Gastroesophageal sphincter (tissue), 4 donors: Measurements from ENCODE around the gene PALD1. TPM values are rescaled to one million over a fixed set of nuclear protein-coding genes. Genes with fewer than 3 reads are reported as not detected.
A peak's percentile ranks its signal among the peaks of the same experiment; 100 is the strongest.

Experiments
- ATAC-seq: fragments of 150-250 bp; one replicate; pipeline ENCODE4 v1.9.1; 2016; ENCODE audit warnings: mild to moderate bottlenecking, moderate library complexity
- H3K27ac ChIP-seq, 4 donors: fragments of 200-600 bp; sonication (generic) in 3 of 4; 1 replicate in 3 of 4; 2 replicates in 1 of 4; pipeline ENCODE4 v1.5.1; 2016 to 2019
- H3K27me3 ChIP-seq: fragments of 200-600 bp; sonication (generic); one replicate; pipeline ENCODE4 v1.5.1; 2019
- H3K36me3 ChIP-seq, 2 donors: fragments of 200-600 bp; sonication (generic); one replicate each; pipeline ENCODE4 v1.5.1; 2019; ENCODE audit warnings: control low read depth in 1 of 2
- H3K4me1 ChIP-seq, 3 donors: fragments of 200-600 bp; sonication (generic); 1 replicate in 2 of 3; 2 replicates in 1 of 3; pipeline ENCODE4 v1.5.1; 2016 to 2019; ENCODE audit warnings: control low read depth in 2 of 3
- H3K4me3 ChIP-seq, 2 donors: fragments of 200-600 bp; sonication (generic); one replicate each; pipeline ENCODE4 v1.5.1; 2019; ENCODE audit warnings: mild to moderate bottlenecking in 1 of 2, moderate library complexity in 1 of 2
- H3K9me3 ChIP-seq, 3 donors: fragments of 200-600 bp; sonication (generic); one replicate each; pipeline ENCODE4 v1.5.1; 2017 to 2019; ENCODE audit warnings: control low read depth in 2 of 3
- CTCF ChIP-seq, 4 experiments: fragments of 200-600 bp in 2 of 4; fragments of 450-650 bp in 2 of 4; sonication (generic) in 1 of 4; IDR thresholded peaks; one replicate each; pipeline ENCODE4 v1.5.1; 2017 to 2019; ENCODE audit warnings: antibody characterized with exemption in 4 of 4, mild to moderate bottlenecking in 2 of 4, moderate library complexity in 2 of 4
- EP300 ChIP-seq: sonication (generic); formaldehyde crosslinking; IDR thresholded peaks from one replicate; pipeline ENCODE4 v1.6.1; 2017; ENCODE audit warnings: antibody characterized with exemption, mild to moderate bottlenecking
- POLR2A ChIP-seq, 2 donors: fragments of 450-650 bp; IDR thresholded peaks; one replicate each; pipeline ENCODE4 v1.6.1; 2017; ENCODE audit warnings: antibody characterized with exemption in 2 of 2, mild to moderate bottlenecking in 2 of 2, moderate library complexity in 1 of 2
- POLR2AphosphoS5 ChIP-seq: sonication (generic); formaldehyde crosslinking; IDR thresholded peaks from one replicate; pipeline ENCODE4 v1.6.1; 2017; ENCODE audit warnings: antibody characterized with exemption
- WGBS, 2 donors: methylation state at CpG; one replicate each; pipeline ENCODE4 v1.1.5; 2018; ENCODE audit warnings: low coverage in 1 of 2; 5-methylcytosine and 5-hydroxymethylcytosine counted together
- total RNA-seq, 4 donors: library from RNA; depleted of rRNA; stranded (reverse); fragments of >200 nt; gene quantifications; one replicate each; pipeline ENCODE4 v1.1.0, GENCODE V29; 2016

The PALD1 gene
- total RNA-seq, 4 donors from 2014 or later, result 12.5 to 19.8 (median 14.7) TPM

- peak overlapping the region in 1 of 2 donors; percentile 3 for H3K4me3 ChIP-seq
- H3K9me3 ChIP-seq, result no peaks in the 10 kb centered on the region
- no peak overlapping the region for H3K27ac ChIP-seq
- TF ChIP-seq POLR2A (IDR thresholded peaks at IDR 0.05), result no peak
- TF ChIP-seq POLR2AphosphoS5, result no peak
- TF ChIP-seq EP300, result no peak
- no peak for TF ChIP-seq CTCF (IDR thresholded peaks at IDR 0.05)
- H3K4me1 ChIP-seq, result no peaks in the 10 kb centered on the region
- no peak for ATAC-seq
- H3K27me3 ChIP-seq, result no peaks in the 10 kb centered on the region
- no peaks in the 10 kb centered on the region for H3K36me3 ChIP-seq
- WGBS, 2 donors, result 100% methylated on average over 1 of the region's 24 CpGs; no CpG with 5 or more reads in 1 of the 2 donors
These were observed 122.2 kb downstream of the PALD1 start for GRCh38 chr10:70600512-70601395.

- no peak overlapping the region for H3K4me3 ChIP-seq
These were observed 123.2 kb downstream of the PALD1 start for GRCh38 chr10:70601746-70602145.

GRCh38 chr10:70602665-70603448, 124.3 kb downstream of the PALD1 start, which contains the start of gene PRF1:
Gene PRF1, minus strand, starts transcription at chr10:70602741. Its CDS starts 1,839 bp downstream, at chr10:70600902.
- H3K27me3 ChIP-seq, result no peaks in the 10 kb centered on the region
- H3K27ac ChIP-seq, result no peak within 1 kb of the TSS
- ATAC-seq, result peak; percentile 27
- no peaks in the 10 kb centered on the region for H3K9me3 ChIP-seq
- H3K4me1 ChIP-seq, result no peaks in the 10 kb centered on the region
- peak within 1 kb of the TSS in 1 of 2 donors; percentile 14 for H3K4me3 ChIP-seq
- no peak for TF ChIP-seq POLR2A (IDR thresholded peaks at IDR 0.05)
- TF ChIP-seq POLR2AphosphoS5, result no peak
- TF ChIP-seq EP300, result no peak
- TF ChIP-seq CTCF (IDR thresholded peaks at IDR 0.05), result no peak
- no peaks in the 10 kb centered on the region for H3K36me3 ChIP-seq
- WGBS, 2 donors, result 96% methylated on average over 7 of the region's 21 CpGs; no CpG with 5 or more reads in 1 of the 2 donors

More at GRCh38 chr10:70601746-70602145, 123.2 kb downstream of the PALD1 start:
- WGBS, 2 donors, result 81 to 100% methylated on average over 1 to 2 of the region's 5 CpGs
- TF ChIP-seq EP300, result no peak
- TF ChIP-seq POLR2A (IDR thresholded peaks at IDR 0.05), result no peak
- TF ChIP-seq CTCF (IDR thresholded peaks at IDR 0.05), result no peak
- TF ChIP-seq POLR2AphosphoS5, result no peak
- Histone ChIP-seq H3K36me3 (no peaks in the 10 kb centered on the region), H3K27ac (no peak overlapping the region), H3K27me3 (no peaks in the 10 kb centered on the region), H3K4me1 (no peaks in the 10 kb centered on the region), H3K9me3 (no peaks in the 10 kb centered on the region)
- ATAC-seq, result no peak

- no peak for ATAC-seq
- Histone ChIP-seq H3K36me3 (no peaks in the 10 kb centered on the region), H3K27me3 (no peaks in the 10 kb centered on the region), H3K27ac (no peak overlapping the region), H3K4me3 (no peak overlapping the region), H3K9me3 (no peaks in the 10 kb centered on the region), H3K4me1 (no peaks in the 10 kb centered on the region)
- WGBS, 2 donors, result 79% methylated on average over 6 of the region's 7 CpGs; no CpG with 5 or more reads in 1 of the 2 donors
- TF ChIP-seq CTCF (IDR thresholded peaks at IDR 0.05), result no peak
- TF ChIP-seq POLR2A (IDR thresholded peaks at IDR 0.05), result no peak
- no peak for TF ChIP-seq POLR2AphosphoS5
- TF ChIP-seq EP300, result no peak
These were observed 124.9 kb downstream of the PALD1 start for GRCh38 chr10:70603449-70603801.
